D721Med (cell line): Measurements from ENCODE around the gene MRPL16.
"Not testable (repeated sequence)": the region's sequence is repeated elsewhere in the genome, so short reads cannot be mapped to it uniquely, and the experiment has no call there.

Source experiments
- DNase-seq: peaks from one replicate; pipeline ENCODE4 v3.0.0; 2011; ENCODE audit warnings: low spot score; ENCODE audit not compliant: insufficient read length
- FAIRE-seq: peaks from 2 replicates; lab custom pipeline; 2011; peaks lifted over from hg19 to GRCh38; lab: Jason Lieb, UNC
- CTCF ChIP-seq: IDR thresholded peaks from 2 replicates; pipeline ENCODE4 v1.5.1; 2012; ENCODE audit warnings: mild to moderate bottlenecking, control low read depth; ENCODE audit not compliant: insufficient read depth; ENCODE audit errors: missing control alignments

Gene MRPL16

GRCh38 chr11:59829358-59829757 is 18.8 kb upstream of the MRPL16 start:
- DNase-seq: no peak
- no peak for FAIRE-seq
- TF ChIP-seq CTCF: no peak

- FAIRE-seq: no peak
- peak; percentile 52 for TF ChIP-seq CTCF
- DNase-seq: no peak
Observed at GRCh38 chr11:59822989-59823566, 12.5 kb upstream of the MRPL16 start.

- DNase-seq (no peak), FAIRE-seq (no peak)
- TF ChIP-seq CTCF: no peak
Observed at GRCh38 chr11:59818572-59818971, 8.0 kb upstream of the MRPL16 start.

GRCh38 chr11:59816434-59816833 is 5.9 kb upstream of the MRPL16 start:
- FAIRE-seq: not testable (repeated sequence)

GRCh38 chr11:59815754-59816153 is 5.2 kb upstream of the MRPL16 start:
- no peak for FAIRE-seq

More at GRCh38 chr11:59816434-59816833, 5.9 kb upstream of the MRPL16 start:
- DNase-seq: not testable (repeated sequence)

GRCh38 chr11:59814021-59814420 is 3.4 kb upstream of the MRPL16 start:
- no peak for FAIRE-seq
- no peak for TF ChIP-seq CTCF
- DNase-seq: no peak

More at GRCh38 chr11:59815754-59816153, 5.2 kb upstream of the MRPL16 start:
- no peak for TF ChIP-seq CTCF
- DNase-seq: no peak

- TF ChIP-seq CTCF: no peak
- FAIRE-seq: no peak
- DNase-seq: no peak
Observed at GRCh38 chr11:59813364-59813763, 2.8 kb upstream of the MRPL16 start.
